H1 (cell line): ENCODE measurements around the gene ANKRD36. TPM values are rescaled to one million over a fixed set of nuclear protein-coding genes. Genes with fewer than 3 reads are reported as not detected.

ENCODE experiments used
- CTCF ChIA-PET: fragments of 300-600 bp; sonication (Branson Sonifier 250); formaldehyde crosslinking; loops from one replicate; lab custom pipeline; 2021; ENCODE audit not compliant: partially characterized antibody; lab: Charles Lee
- POLR2A ChIA-PET: fragments of 300-600 bp; sonication (Branson Sonifier 250); formaldehyde crosslinking; loops from one replicate; lab custom pipeline; 2021; ENCODE audit warnings: inconsistent platforms; ENCODE audit not compliant: partially characterized antibody; lab: Charles Lee
- DNase-seq, 2 experiments: peaks; one replicate each; pipeline versions ENCODE4 v3.0.0 to v3.0.0-alpha.2; 2010 to 2022; ENCODE audit warnings: low spot score in 2 of 2, low read depth in 1 of 2, mixed read lengths in 1 of 2
- FAIRE-seq: peaks from 2 replicates; lab custom pipeline; 2011; peaks lifted over from hg19 to GRCh38; lab: Jason Lieb, UNC
- H2AFZ ChIP-seq: 2 replicates; pipeline ENCODE4 v1.8.1; 2012; ENCODE audit warnings: low read length, inconsistent platforms
- H2AK5ac ChIP-seq: 2 replicates; pipeline ENCODE4 v1.6.1; 2013; ENCODE audit warnings: low read depth, low read length
- H2BK120ac ChIP-seq: replicated peaks from 2 replicates; pipeline ENCODE3; 2013; ENCODE audit warnings: low read depth, low read length, inconsistent platforms
- H2BK12ac ChIP-seq: 2 replicates; pipeline ENCODE4 v1.6.1; 2013; ENCODE audit warnings: low read depth, low read length
- H2BK15ac ChIP-seq: 2 replicates; pipeline ENCODE4 v1.6.1; 2013; ENCODE audit warnings: low read length
- H2BK20ac ChIP-seq: 2 replicates; pipeline ENCODE4 v1.6.1; 2013; ENCODE audit warnings: low read length
- H2BK5ac ChIP-seq: 2 replicates; pipeline ENCODE4 v1.6.1; 2013; ENCODE audit warnings: low read depth, low read length
- H3K14ac ChIP-seq: 2 replicates; pipeline ENCODE4 v1.6.1; 2013; ENCODE audit warnings: inconsistent platforms; ENCODE audit not compliant: insufficient read length
- H3K18ac ChIP-seq: 2 replicates; pipeline ENCODE4 v1.6.1; 2013; ENCODE audit warnings: low read length; ENCODE audit errors: extremely low read depth
- H3K23ac ChIP-seq: 2 replicates; pipeline ENCODE4 v1.6.1; 2013; ENCODE audit warnings: inconsistent platforms; ENCODE audit not compliant: insufficient read length
- H3K23me2 ChIP-seq: 2 replicates; pipeline ENCODE4 v1.6.1; 2013; ENCODE audit warnings: low read depth, low read length
- H3K27ac ChIP-seq: 2 replicates; pipeline ENCODE4 v1.6.1; 2011; ENCODE audit warnings: low read depth, low read length, inconsistent platforms
- H3K27me3 ChIP-seq, 4 experiments: replicated peaks in 1 of 4; 1 replicate in 1 of 4; 2 replicates in 3 of 4; pipeline versions ENCODE4 v1.6.1 to v1.8.1; 2011 to 2013; ENCODE audit warnings: low read length in 3 of 4, mild to moderate bottlenecking in 3 of 4, inconsistent platforms in 2 of 4, mixed read lengths in 2 of 4, moderate library complexity in 1 of 4; ENCODE audit not compliant: control insufficient read depth in 3 of 4, insufficient read depth in 3 of 4; ENCODE audit errors: extremely low read depth in 1 of 4
- H3K36me3 ChIP-seq, 4 experiments: 2 replicates each; pipeline versions ENCODE4 v1.6.1 to v1.8.1; 2011 to 2013; ENCODE audit warnings: mild to moderate bottlenecking in 4 of 4, low read length in 3 of 4, moderate library complexity in 2 of 4, control low read depth in 1 of 4, inconsistent platforms in 1 of 4; ENCODE audit not compliant: insufficient read depth in 4 of 4, control insufficient read depth in 2 of 4
- H3K4ac ChIP-seq: replicated peaks from 2 replicates; pipeline ENCODE3; 2013; ENCODE audit warnings: low read length, low read depth, mixed read lengths, inconsistent platforms; ENCODE audit not compliant: insufficient read length
- H3K4me1 ChIP-seq, 4 experiments: replicated peaks in 1 of 4; 1 replicate in 1 of 4; 2 replicates in 3 of 4; pipeline versions ENCODE4 v1.6.1 to v1.8.1; 2011 to 2013; ENCODE audit warnings: low read length in 3 of 4, inconsistent platforms in 2 of 4, mixed read lengths in 1 of 4; ENCODE audit not compliant: insufficient read depth in 4 of 4, control insufficient read depth in 3 of 4
- H3K4me2 ChIP-seq, 2 experiments: 2 replicates each; pipeline versions ENCODE4 v1.6.1 to v1.8.1; 2011 to 2013; ENCODE audit warnings: low read depth in 2 of 2, low read length in 2 of 2, control low read depth in 1 of 2, inconsistent platforms in 1 of 2, mild to moderate bottlenecking in 1 of 2; ENCODE audit not compliant: insufficient read depth in 1 of 2
- H3K4me3 ChIP-seq, 4 experiments: fragments of 200-600, 300-600 bp in 1 of 4; sonication (generic), shearing (Covaris generic), sonication (Bioruptor Twin) in 1 of 4; 2 replicates each; pipeline versions ENCODE4 v1.5.1 to v1.8.1; 2011 to 2016; ENCODE audit warnings: low read length in 4 of 4, low read depth in 3 of 4, control low read depth in 2 of 4, inconsistent platforms in 2 of 4, mild to moderate bottlenecking in 2 of 4, mixed read lengths in 1 of 4, moderate library complexity in 1 of 4; ENCODE audit not compliant: insufficient read depth in 2 of 4; ENCODE audit errors: extremely low read depth in 1 of 4
- H3K56ac ChIP-seq: replicated peaks from 2 replicates; pipeline ENCODE3; 2013; ENCODE audit warnings: low read depth, mild to moderate bottlenecking, mixed read lengths, low read length, inconsistent platforms; ENCODE audit not compliant: insufficient read length
- H3K79me1 ChIP-seq: 2 replicates; pipeline ENCODE4 v1.6.1; 2013; ENCODE audit warnings: low read depth, low read length, control low read depth
- H3K79me2 ChIP-seq, 2 experiments: 2 replicates each; pipeline versions ENCODE4 v1.6.1 to v1.8.1; 2012 to 2013; ENCODE audit warnings: low read length in 2 of 2, mild to moderate bottlenecking in 2 of 2, inconsistent platforms in 1 of 2; ENCODE audit not compliant: insufficient read depth in 2 of 2, control insufficient read depth in 1 of 2
- H3K9ac ChIP-seq, 4 experiments: replicated peaks in 1 of 4; 1 replicate in 1 of 4; 2 replicates in 3 of 4; pipeline versions ENCODE4 v1.6.1 to v1.8.1; 2011 to 2013; ENCODE audit warnings: low read depth in 3 of 4, low read length in 3 of 4, control low read depth in 2 of 4, mild to moderate bottlenecking in 2 of 4, moderate library complexity in 2 of 4, inconsistent platforms in 1 of 4; ENCODE audit errors: extremely low read depth in 1 of 4
- H3K9me3 ChIP-seq, 2 experiments: 2 replicates each; pipeline versions ENCODE4 v1.6.1 to v1.8.1; 2012 to 2013; ENCODE audit warnings: mild to moderate bottlenecking in 2 of 2, moderate library complexity in 2 of 2, control low read depth in 1 of 2, inconsistent platforms in 1 of 2, low read depth in 1 of 2, low read length in 1 of 2, mixed read lengths in 1 of 2; ENCODE audit not compliant: insufficient read depth in 2 of 2
- H4K20me1 ChIP-seq, 2 experiments: replicated peaks in 1 of 2; 2 replicates each; pipeline versions ENCODE3 to v1.8.1; 2011 to 2013; ENCODE audit warnings: inconsistent platforms in 2 of 2, low read length in 2 of 2, mild to moderate bottlenecking in 1 of 2; ENCODE audit not compliant: insufficient read depth in 2 of 2, control insufficient read depth in 1 of 2
- H4K5ac ChIP-seq: 2 replicates; pipeline ENCODE4 v1.6.1; 2013; ENCODE audit warnings: low read length, low read depth, mixed read lengths, inconsistent platforms; ENCODE audit not compliant: insufficient read length
- H4K8ac ChIP-seq: 2 replicates; pipeline ENCODE4 v1.8.0; 2013; ENCODE audit warnings: mild to moderate bottlenecking, moderate library complexity, low read length, inconsistent platforms; ENCODE audit not compliant: insufficient read depth; ENCODE audit errors: extremely low read depth
- H4K91ac ChIP-seq: replicated peaks from 2 replicates; pipeline ENCODE3; 2013; ENCODE audit warnings: low read length, mixed read lengths, inconsistent platforms; ENCODE audit not compliant: insufficient read length
- HDAC2 ChIP-seq, 2 experiments: fragments of 300-600 bp in 1 of 2; sonication (generic) in 1 of 2; IDR thresholded peaks; 2 replicates each; pipeline ENCODE4 v1.6.1; 2011 to 2012; ENCODE audit warnings: low read depth in 2 of 2, low read length in 2 of 2, mild to moderate bottlenecking in 2 of 2, moderate library complexity in 2 of 2, borderline replicate concordance in 1 of 2, inconsistent platforms in 1 of 2
- NANOG ChIP-seq: IDR thresholded peaks from 2 replicates; pipeline ENCODE4 v1.6.1; 2011; ENCODE audit warnings: low read length, low read depth, mild to moderate bottlenecking, inconsistent platforms; ENCODE audit not compliant: insufficient read depth, poor library complexity, severe bottlenecking
- PHF8 ChIP-seq: fragments of 200-600 bp; sonication (generic); conservative IDR thresholded peaks from 2 replicates; pipeline ENCODE4 v1.7.1; 2012; ENCODE audit warnings: low read depth, mild to moderate bottlenecking, inconsistent platforms, low read length, moderate library complexity
- SIN3A ChIP-seq, 2 experiments: IDR thresholded peaks in 1 of 2; conservative IDR thresholded peaks in 1 of 2; 2 replicates each; pipeline ENCODE4 v1.6.1; 2011 to 2012; ENCODE audit warnings: low read length in 2 of 2, improper control_type of control experiment in 1 of 2, low read depth in 1 of 2, mild to moderate bottlenecking in 1 of 2
- TAF1 ChIP-seq: IDR thresholded peaks from 2 replicates; pipeline ENCODE4 v1.6.1; 2011; ENCODE audit warnings: mild to moderate bottlenecking, low read depth, low read length
- TCF12 ChIP-seq: IDR thresholded peaks from 2 replicates; pipeline ENCODE4 v1.6.1; 2011; ENCODE audit warnings: low read depth, mild to moderate bottlenecking, low read length
- WGBS, 2 experiments: shearing (Covaris generic) in 1 of 2; methylation state at CpG; one replicate each; pipeline versions ENCODE4 v1.1.6 to v1.1.7; 2013 to 2015; ENCODE audit warnings: low lambda C conversion rate in 2 of 2, mixed read lengths in 2 of 2, inconsistent platforms in 1 of 2, low coverage in 1 of 2, missing lambda C conversion rate in 1 of 2; ENCODE audit not compliant: insufficient replicate concordance in 2 of 2, insufficient coverage in 1 of 2, insufficient read length in 1 of 2; ENCODE audit errors: extremely low coverage in 1 of 2, missing lambda C conversion rate in 1 of 2; 5-methylcytosine and 5-hydroxymethylcytosine counted together
- polyA plus RNA-seq, 7 experiments: library from polyadenylated mRNA; depleted of rRNA in 3 of 7; stranded (reverse) in 5 of 7; unstranded in 2 of 7; fragments of >200 nt in 5 of 7; fragments of 200-250 nt in 2 of 7; gene quantifications; 1 replicate in 5 of 7; 2 replicates in 1 of 7; 4 replicates in 1 of 7; pipeline versions ENCODE4 v1.2.1 to v1.2.3, GENCODE V29; 2011 to 2013; ENCODE audit warnings: missing spikeins in 2 of 7, mixed read lengths in 2 of 7
- total RNA-seq: library from RNA; stranded (reverse); fragmentation: NEBNext Ultra II Directional; extraction: Animal tissue kit (Norgen Biotek cat#: 25700); gene quantifications from 2 replicates; pipeline ENCODE4 v1.2.1, GENCODE V29; 2021

ANKRD36 gene
- total and polyA plus RNA-seq, 2 of the 8 experiments (the other 6 are each of a cell fraction or from before 2014, with no cell fraction given): 2.7 to 12.3 TPM

DNA sequence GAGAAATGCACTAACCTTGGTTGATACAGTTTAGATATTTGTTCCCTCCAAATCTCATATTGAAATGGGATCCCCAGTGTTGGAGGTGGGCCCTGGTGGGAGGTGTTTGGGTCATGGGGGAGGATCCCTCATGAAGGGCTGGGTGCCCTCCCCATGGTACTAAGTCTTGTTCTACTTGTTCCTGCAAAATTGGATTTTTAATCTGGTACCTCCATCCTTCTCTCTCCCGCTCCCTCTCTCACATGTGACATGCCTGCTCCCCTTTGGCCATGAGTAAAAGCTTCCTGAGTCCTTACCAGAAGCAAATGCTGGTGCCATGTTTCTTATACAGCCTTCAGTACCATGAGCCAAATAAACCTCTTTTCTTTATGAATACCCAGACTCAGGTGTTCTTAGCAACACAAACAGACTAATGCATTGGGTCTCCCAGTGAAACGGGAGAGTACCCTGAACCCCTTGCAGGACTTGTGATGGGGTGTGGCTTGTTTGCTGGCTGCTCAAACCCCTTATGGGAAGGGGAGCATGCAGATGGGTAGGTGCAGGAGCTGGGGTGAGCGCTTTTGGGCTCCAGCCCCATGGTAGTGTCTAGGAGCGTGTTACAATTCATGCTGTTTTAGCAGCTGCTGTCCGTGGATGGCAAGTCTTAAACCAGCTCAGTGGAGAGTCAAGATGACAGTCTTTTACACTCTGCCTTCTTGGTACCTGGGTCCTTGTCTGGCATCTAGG is 45.5 kb upstream of the ANKRD36 start:
- POLR2A ChIA-PET: no interaction called here
- no peak overlapping the region for H3K9ac ChIP-seq
- H3K18ac ChIP-seq: no peak overlapping the region
- no peak overlapping the region for H3K23ac ChIP-seq
- H2BK20ac ChIP-seq: no peak overlapping the region
- H2BK15ac ChIP-seq: no peak overlapping the region
- no peak overlapping the region for H3K27ac ChIP-seq
- CTCF ChIA-PET: interaction anchor here (1.6 kb wide), 1 partner anchor 117 kb away, joined by 3 read pairs; no protein-coding TSS in a partner anchor
- no peak for DNase-seq
- H3K36me3 ChIP-seq: no peaks in the 10 kb centered on the region
- H4K20me1 ChIP-seq: no peaks in the 10 kb centered on the region
- H4K5ac ChIP-seq: no peak overlapping the region
- no peak overlapping the region for H4K91ac ChIP-seq
- no peak overlapping the region for H2BK5ac ChIP-seq
- no peak overlapping the region for H3K4me2 ChIP-seq
- FAIRE-seq: no peak
- no peaks in the 10 kb centered on the region for H3K79me2 ChIP-seq
- H3K27me3 ChIP-seq: no peaks in the 10 kb centered on the region
- H3K23me2 ChIP-seq: no peaks in the 10 kb centered on the region
- no peak overlapping the region for H4K8ac ChIP-seq
- H2AFZ ChIP-seq: no peak overlapping the region
- H3K4me3 ChIP-seq: no peak overlapping the region
- no peaks in the 10 kb centered on the region for H3K4me1 ChIP-seq
- TF ChIP-seq SIN3A (conservative IDR thresholded peaks at IDR 0.05 in 1 of 2, IDR thresholded peaks at IDR 0.05 in 1 of 2; ENCODE audit: low read depth in 1 of 2, low read length in 2 of 2) (no peak), TAF1 (no peak), NANOG (no peak), HDAC2 (IDR thresholded peaks at IDR 0.05; ENCODE audit: borderline replicate concordance in 1 of 2, low read depth in 2 of 2, low read length in 2 of 2) (no peak), PHF8 (no peak), TCF12 (no peak)
- TF ChIP-seq, all 59 proteins: peak for 0
- Histone ChIP-seq H2BK12ac (no peak overlapping the region), H3K79me1 (no peaks in the 10 kb centered on the region), H2BK120ac (no peak overlapping the region), H2AK5ac (no peak overlapping the region), H3K9me3 (no peaks in the 10 kb centered on the region), H3K4ac (no peak overlapping the region), H3K56ac (no peak overlapping the region), H3K14ac (no peak overlapping the region)
- 84% methylated on average over 5 of the region's 5 CpGs; no CpG with 5 or more reads in 1 of the 2 experiments for WGBS, 2 experiments
